Activated naive CD4-positive, alpha-beta T cell (primary cell): ENCODE data around the gene NID1.
"Not testable (repeated sequence)": the region's sequence is repeated elsewhere in the genome, so short reads cannot be mapped to it uniquely, and the experiment has no call there.

Source experiments
- DNase-seq, 4 experiments: peaks; one replicate each; lab custom pipeline; 2025; lab: John Stamatoyannopoulos, UW

NID1 gene

DNA sequence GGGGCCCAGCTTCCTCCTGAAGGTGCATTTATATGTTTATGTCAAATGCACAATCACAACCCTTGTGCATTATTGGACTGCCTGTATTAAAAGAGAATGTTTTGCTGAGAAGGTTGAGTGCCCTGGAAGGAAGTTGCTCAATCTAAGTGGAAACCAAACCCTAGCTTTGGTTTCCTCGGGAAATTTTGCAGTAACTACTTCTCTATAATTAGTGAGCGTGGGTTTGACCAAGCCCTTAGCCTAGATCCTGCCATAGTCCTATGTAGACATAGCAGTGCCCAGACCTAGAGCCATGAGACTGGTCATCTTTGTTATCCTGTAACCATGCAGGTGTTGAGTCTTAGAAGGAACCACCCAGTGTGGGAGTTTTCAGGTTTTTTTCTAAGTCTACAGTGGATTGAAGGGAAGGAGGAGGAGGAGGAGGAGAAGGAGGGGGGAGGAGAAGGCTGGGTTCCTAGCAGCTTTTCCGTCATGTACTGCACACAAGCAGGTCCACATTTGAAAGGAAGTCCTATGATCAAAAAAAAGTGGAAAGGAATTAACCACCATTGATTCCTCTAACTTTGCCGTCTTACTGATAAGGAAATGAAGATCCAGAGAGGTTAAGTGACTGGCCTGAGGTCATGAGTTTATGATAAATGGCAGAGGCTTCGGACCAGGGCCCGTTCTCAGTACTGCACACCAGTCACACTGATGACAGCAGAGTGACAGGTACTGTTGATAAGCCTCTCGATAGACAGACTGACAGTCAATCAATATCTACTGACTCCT, 126.0 kb downstream of the NID1 start:
- DNase-seq = no peak

DNA sequence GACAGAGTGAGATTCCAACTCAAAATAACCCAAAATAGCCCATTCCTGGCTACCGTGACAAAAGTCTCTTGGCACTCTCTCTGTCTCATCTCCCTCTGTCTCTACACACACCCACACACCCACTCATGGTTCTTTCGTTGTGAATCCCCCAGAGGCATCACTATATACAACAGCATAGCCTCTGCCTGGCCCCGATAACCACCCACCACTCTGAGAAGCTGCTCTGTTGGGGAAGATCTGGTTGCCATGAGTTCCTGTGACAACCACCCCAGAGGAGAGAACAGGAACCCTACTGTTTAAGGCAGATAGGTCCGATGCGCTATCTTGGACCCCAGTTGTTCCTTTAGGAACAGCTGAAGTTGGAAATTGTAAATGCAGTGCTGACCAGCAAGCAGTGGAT, 127.8 kb downstream of the NID1 start:
- DNase-seq = no peak

DNA sequence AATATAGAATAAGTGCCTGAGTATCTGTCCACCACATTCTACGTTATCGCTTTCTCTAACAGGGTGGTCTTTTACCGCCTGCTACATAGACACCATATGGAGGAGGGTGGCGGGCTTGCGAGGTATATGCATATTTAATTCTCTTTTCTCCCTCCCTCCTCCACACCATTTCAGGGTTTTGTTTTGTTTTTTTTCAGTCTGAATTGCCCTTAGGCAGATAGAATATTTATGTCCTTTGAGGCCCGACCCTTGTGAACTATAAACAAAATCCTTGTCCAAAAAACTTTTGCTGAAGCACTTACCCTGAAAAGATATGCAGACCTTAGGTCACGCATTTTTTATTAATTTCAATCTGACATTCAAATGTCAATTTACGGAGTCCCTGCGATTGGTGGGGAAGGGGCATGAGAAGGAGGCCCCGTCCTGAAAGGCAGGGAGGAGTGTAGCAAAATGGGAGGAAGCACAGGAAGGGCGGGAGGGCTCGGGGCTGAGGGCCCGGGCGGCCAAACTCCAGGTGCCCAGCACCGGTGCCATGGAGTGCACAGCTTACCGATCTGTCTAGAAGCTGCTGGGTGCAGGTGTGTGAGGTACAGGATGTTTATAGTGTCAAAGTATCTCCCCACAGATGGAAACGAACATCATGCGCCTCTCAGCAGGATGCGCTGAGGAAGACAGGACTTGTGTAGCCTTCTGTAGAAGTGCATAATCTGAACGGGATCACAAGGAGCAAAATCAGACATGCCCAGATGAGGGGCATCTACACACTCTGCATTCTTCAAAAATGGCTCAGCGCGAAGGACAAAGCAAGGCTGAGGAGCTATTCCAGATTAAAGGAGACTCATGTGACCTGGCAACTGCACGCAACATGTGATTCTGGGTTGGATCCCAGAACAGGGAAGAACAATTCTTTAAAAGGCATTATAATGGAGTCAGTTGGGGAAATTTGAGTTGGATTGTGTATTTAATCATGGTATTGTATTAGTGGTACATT, 129.4 kb downstream of the NID1 start:
- DNase-seq = no peak

DNA sequence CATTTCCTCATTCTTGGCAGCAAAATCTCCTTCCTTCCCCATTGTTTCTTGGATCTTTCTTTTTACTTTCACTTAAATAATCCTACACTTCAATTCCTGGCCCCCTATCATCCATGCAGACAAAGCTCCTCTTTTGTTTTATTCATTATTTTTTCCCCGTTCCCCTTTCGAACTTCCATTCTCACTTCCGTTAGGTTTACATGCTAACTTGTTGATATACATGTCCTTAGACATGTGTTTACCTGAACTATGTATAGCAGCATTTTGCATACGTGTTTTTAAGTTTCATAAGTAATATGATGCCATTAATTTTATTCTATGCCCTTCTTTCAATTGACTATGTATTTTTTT, 131.1 kb downstream of the NID1 start:
- DNase-seq = no peak

DNA sequence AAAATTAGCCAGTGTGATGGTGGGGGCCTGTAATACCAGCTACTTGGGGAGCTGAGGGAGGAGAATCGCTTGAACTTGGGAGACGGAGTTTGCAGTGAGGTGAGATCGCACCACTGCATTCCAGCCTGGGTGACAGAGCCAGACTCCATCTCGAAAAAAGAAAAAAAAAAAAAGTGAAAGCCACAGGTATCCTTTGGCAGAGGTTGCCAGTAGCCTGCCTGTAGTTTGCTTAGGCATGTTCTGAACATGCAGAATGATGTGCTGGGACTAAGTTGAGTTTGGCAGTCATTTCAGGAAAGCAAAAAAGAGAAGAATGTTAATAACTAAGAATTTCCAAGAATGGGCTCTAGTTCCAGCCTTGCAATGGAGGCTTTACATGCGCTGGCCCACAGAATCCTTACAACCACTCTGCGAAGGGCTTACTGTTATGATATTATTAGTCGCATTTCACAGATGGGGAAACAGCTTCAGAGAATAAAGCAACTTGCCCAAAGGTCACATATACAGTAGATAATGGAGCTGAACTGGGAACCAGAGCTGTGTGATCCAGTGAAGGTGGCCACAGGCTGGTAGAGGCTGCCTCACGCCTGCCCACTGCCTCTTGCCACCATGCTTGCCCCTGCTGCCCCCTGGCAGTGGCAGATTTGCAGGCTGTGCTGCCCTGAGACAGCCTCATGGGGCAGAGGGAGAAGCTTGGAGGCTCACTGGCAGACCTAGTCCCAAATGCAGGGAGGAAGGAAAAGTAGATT, 131.7 kb downstream of the NID1 start:
- no peak for DNase-seq

DNA sequence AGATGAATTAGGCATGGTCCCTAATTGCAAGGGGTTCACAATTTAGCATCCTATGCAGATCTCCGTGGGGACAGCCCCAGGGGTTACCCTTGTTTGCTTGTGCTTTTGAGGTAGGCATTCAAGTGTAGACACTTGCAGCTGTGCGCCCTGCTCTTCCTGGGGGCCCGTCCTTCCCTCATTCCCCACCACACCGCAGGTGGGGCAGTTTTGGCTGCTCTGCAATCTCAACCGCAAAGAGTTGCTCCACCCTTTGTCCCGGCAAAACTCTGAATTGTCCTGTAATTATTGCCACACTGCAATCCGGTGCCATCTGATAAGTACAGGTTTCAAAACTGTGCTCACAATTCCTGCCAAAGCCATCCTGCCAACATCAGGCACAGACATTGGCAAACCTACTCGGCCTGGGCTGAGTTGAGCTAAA, 132.8 kb downstream of the NID1 start:
- no peak for DNase-seq

DNA sequence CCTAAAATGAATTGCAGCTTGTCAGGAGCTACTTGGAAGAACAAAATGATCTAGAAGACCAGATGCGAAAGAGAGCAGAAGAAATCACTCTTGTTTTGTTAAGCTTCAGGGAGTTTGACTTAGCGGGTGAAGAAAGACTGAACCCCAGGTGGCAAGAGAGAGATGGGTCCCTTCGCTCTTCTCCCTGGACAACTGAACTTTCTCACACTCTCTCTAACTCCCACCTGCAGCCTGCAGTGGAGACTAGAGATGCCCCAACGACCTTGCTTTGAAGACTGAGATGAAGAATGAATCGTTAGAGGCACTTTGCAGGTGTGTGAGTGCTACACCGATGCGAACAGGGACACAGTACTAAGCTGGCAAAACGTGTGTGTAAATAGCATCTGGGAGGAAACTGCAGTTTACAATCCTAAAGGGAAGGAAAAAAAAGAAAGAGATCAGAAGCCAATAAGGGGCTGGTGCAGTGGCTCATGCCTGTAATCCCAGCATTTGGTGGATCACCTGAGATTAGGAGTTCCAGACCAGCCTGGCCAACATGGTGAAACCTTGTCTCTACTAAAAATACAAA, 133.6 kb downstream of the NID1 start:
- no peak for DNase-seq

DNA sequence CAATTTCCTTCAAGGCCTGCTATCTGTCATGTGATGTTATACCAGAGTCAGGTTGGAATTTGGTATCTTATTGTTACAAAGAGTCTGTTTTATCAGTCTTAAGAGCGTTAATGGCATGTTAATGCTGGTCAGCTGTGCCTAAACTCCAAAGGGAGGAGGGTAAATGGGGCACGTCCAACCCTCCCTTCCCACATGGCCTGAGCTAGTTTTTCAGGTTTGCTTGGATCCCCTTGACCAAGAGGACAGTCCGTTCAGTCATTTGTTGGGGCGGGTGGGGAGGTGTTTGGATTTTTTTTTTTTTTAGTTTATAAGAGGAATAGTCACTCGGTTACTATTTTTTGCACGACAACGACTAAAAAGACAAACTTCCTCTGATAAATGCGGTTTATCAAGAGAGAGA, 134.3 kb downstream of the NID1 start:
- no peak for DNase-seq

DNA sequence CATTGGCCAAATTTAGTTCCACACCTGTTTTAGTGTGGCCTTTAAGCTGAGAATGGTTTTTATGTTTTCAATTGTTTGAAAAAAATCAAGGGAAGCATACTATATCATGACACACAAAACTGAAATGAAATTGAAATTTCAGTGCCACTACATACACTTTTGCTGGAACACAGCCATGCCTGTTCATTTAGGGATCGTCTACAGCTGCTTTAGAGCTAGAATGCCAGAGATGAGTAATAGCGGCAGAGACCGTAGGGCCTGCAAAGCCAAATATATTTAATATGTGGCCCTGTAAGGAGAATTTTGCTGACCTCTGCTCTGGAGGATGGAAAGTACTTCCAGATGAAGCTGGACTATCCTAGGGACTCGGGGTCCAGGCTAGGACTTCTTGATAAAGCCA, 135.7 kb downstream of the NID1 start:
- no peak for DNase-seq

DNA sequence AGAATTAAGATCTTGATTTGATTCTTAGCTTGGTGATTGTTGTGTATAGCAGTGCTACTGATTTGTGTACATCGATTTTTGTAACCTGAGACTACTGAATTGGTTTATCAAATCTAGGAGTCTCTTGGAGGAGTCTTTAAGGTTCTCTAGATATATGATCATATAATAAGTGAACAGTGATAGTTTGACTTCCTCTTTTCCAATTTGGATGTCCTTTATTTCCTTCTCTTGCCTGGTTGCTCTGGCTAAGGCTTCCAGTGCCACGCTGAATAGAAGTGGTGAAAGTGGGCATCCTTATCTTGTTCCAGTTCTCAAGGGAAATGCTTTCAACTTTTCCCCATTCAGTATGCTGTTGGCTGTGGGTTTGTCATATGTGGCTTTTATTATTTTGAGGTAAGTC, 136.7 kb downstream of the NID1 start:
- DNase-seq = no peak

DNA sequence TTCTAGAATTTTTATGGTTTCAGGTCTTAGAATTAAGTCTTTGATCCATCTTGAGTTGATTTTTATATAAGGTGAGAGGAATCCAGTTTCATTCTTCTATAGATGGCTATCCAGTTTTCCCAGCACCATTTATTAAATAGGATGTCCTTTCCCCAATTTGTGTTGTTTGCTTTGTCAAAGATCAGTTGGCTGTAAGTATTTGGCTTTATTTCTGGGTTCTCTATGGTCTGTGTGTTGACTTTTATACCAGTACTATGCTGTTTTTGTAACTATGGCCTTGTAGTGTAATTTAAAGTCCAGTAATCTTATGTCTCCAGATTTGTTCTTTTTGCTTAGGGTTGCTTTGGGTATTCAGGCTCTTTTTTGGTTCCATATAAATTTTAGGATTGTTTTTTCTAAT, 137.3 kb downstream of the NID1 start:
- not testable (repeated sequence) for DNase-seq
